Lower lobe of right lung (tissue), 2 donors: Measurements from ENCODE around the gene NYAP1. TPM values are rescaled to one million over a fixed set of nuclear protein-coding genes. Genes with fewer than 3 reads are reported as not detected.

Experiments used
- ATAC-seq, 2 donors: fragments of 200-7000 bp; cut with Tn5 transposase; one replicate each; pipeline ENCODE4 v1.9.1; 2020 to 2022; ENCODE audit warnings: mild to moderate bottlenecking in 2 of 2, moderate library complexity in 2 of 2
- DNase-seq: peaks from one replicate; pipeline ENCODE4 v3.0.0-alpha.2; 2020
- H3K27ac ChIP-seq: fragments of 200-600 bp; one replicate; pipeline ENCODE4 v1.8.0; 2022
- H3K27me3 ChIP-seq: fragments of 200-600 bp; one replicate; pipeline ENCODE4 v1.8.0; 2022; ENCODE audit warnings: low read depth
- H3K36me3 ChIP-seq: fragments of 200-600 bp; one replicate; pipeline ENCODE4 v1.8.0; 2022; ENCODE audit warnings: mild to moderate bottlenecking
- H3K4me1 ChIP-seq: fragments of 200-600 bp; one replicate; pipeline ENCODE4 v1.8.0; 2022
- H3K4me3 ChIP-seq: fragments of 200-600 bp; one replicate; pipeline ENCODE4 v1.8.0; 2022; ENCODE audit warnings: mild to moderate bottlenecking
- H3K9me3 ChIP-seq: fragments of 200-600 bp; one replicate; pipeline ENCODE4 v1.8.0; 2022
- CTCF ChIP-seq: fragments of 200-600 bp; IDR thresholded peaks from one replicate; pipeline ENCODE4 v1.8.0; 2022; ENCODE audit warnings: antibody characterized with exemption, mild to moderate bottlenecking
- intact Hi-C: fragments of 100-400 bp; cut with DNase I; formaldehyde crosslinking; loops from one replicate; pipeline ENCODE4 v1.11.0; 2022
- total RNA-seq: library from RNA; stranded (reverse); fragmentation: NEBNext Ultra II Directional; extraction: Animal tissue kit (Norgen Biotek cat#: 25700); gene quantifications from one replicate; pipeline ENCODE4 v1.2.1, GENCODE V29; 2021
- donor health status: DM: no; HTN: yes; CAD: no; lungs with severe emphysema.

NYAP1 gene
- total RNA-seq, 1 donor from 2014 or later, result 1.1 TPM

GRCh38 chr7:100488333-100489095 is 4.8 kb downstream of the NYAP1 start:
- Histone ChIP-seq H3K9me3 (no peaks in the 10 kb centered on the region), H3K4me1 (peaks cover 7% of the 10 kb centered on the region), H3K4me3 (no peak overlapping the region), H3K27ac (no peak overlapping the region), H3K27me3 (peaks cover 3% of the 10 kb centered on the region), H3K36me3 (no peaks in the 10 kb centered on the region)
- intact Hi-C loops, result no loop called here
- TF ChIP-seq CTCF, result no peak
- DNase-seq (no peak), ATAC-seq (no peak)

GRCh38 chr7:100489121-100489520 is 5.4 kb downstream of the NYAP1 start:
- intact Hi-C loops, result no loop called here
- no peak for DNase-seq
- ATAC-seq, result no peak
- no peak for TF ChIP-seq CTCF
- H3K27me3 ChIP-seq, result peaks cover 7% of the 10 kb centered on the region
- peaks cover 13% of the 10 kb centered on the region for H3K4me1 ChIP-seq
- no peaks in the 10 kb centered on the region for H3K9me3 ChIP-seq
- no peaks in the 10 kb centered on the region for H3K36me3 ChIP-seq
- H3K27ac ChIP-seq, result no peak overlapping the region
- H3K4me3 ChIP-seq, result no peak overlapping the region

GRCh38 chr7:100489824-100490223 is 6.1 kb downstream of the NYAP1 start:
- intact Hi-C loops, result no loop called here
- H3K27ac ChIP-seq, result no peak overlapping the region
- no peak for DNase-seq
- H3K27me3 ChIP-seq, result peaks cover 7% of the 10 kb centered on the region
- TF ChIP-seq CTCF, result no peak
- H3K9me3 ChIP-seq, result no peaks in the 10 kb centered on the region
- no peak for ATAC-seq
- no peaks in the 10 kb centered on the region for H3K36me3 ChIP-seq
- H3K4me3 ChIP-seq, result no peak overlapping the region
- peaks cover 14% of the 10 kb centered on the region for H3K4me1 ChIP-seq

GRCh38 chr7:100490483-100491191 is 6.9 kb downstream of the NYAP1 start:
- ATAC-seq, result no peak
- no peak for TF ChIP-seq CTCF
- peaks cover 14% of the 10 kb centered on the region for H3K4me1 ChIP-seq
- no peak overlapping the region for H3K27ac ChIP-seq
- peaks cover 7% of the 10 kb centered on the region for H3K27me3 ChIP-seq
- H3K36me3 ChIP-seq, result no peaks in the 10 kb centered on the region
- no peak overlapping the region for H3K4me3 ChIP-seq
- intact Hi-C loops, result no loop called here
- no peaks in the 10 kb centered on the region for H3K9me3 ChIP-seq
- no peak for DNase-seq

GRCh38 chr7:100491192-100491578 is 7.5 kb downstream of the NYAP1 start:
- DNase-seq, result no peak
- Histone ChIP-seq H3K36me3 (no peaks in the 10 kb centered on the region), H3K4me3 (no peak overlapping the region), H3K4me1 (peaks cover 14% of the 10 kb centered on the region), H3K27me3 (peaks cover 7% of the 10 kb centered on the region), H3K27ac (no peak overlapping the region), H3K9me3 (no peaks in the 10 kb centered on the region)
- intact Hi-C loops, result no loop called here
- TF ChIP-seq CTCF, result no peak
- ATAC-seq, result no peak
